PC-3 (cell line): ENCODE results near the gene BAZ1B.

Source experiments
- CTCF ChIP-seq: fragments of 300-600 bp; sonication (generic); conservative IDR thresholded peaks from 2 replicates; pipeline ENCODE4 v1.5.1; 2017; ENCODE audit warnings: antibody characterized with exemption, low read depth, mild to moderate bottlenecking, low read length
- EZH2 ChIP-seq: fragments of 300-600 bp; sonication (generic); IDR thresholded peaks from one replicate; pipeline ENCODE4 v1.6.1; 2017; ENCODE audit warnings: antibody characterized with exemption, mild to moderate bottlenecking, low read length; ENCODE audit not compliant: unreplicated experiment
- EZH2phosphoT487 ChIP-seq: fragments of 300-600 bp; sonication (generic); IDR thresholded peaks from 2 replicates; pipeline ENCODE4 v1.6.1; 2018; ENCODE audit warnings: mild to moderate bottlenecking, antibody characterized with exemption, low read length, borderline replicate concordance

- TF ChIP-seq EZH2: no peak
- TF ChIP-seq CTCF: no peak; the same call in 1 of the 2 replicates
- TF ChIP-seq EZH2phosphoT487: no peak
Measured at GRCh38 chr7:73519867-73520672, 2.0 kb downstream of the BAZ1B start.
